K562 treated with DMSO at 1 percent for 4 hours (cell line): ENCODE measurements around the gene PKDCC. TPM values are rescaled to one million over a fixed set of nuclear protein-coding genes. Genes with fewer than 3 reads are reported as not detected.

Experiments
- total RNA-seq: library from RNA; unstranded; fragments of 300-600 nt; gene quantifications from 2 replicates; pipeline ENCODE4 v1.2.3, GENCODE V29; 2022; ENCODE audit not compliant: insufficient read depth

Gene PKDCC, protein sequence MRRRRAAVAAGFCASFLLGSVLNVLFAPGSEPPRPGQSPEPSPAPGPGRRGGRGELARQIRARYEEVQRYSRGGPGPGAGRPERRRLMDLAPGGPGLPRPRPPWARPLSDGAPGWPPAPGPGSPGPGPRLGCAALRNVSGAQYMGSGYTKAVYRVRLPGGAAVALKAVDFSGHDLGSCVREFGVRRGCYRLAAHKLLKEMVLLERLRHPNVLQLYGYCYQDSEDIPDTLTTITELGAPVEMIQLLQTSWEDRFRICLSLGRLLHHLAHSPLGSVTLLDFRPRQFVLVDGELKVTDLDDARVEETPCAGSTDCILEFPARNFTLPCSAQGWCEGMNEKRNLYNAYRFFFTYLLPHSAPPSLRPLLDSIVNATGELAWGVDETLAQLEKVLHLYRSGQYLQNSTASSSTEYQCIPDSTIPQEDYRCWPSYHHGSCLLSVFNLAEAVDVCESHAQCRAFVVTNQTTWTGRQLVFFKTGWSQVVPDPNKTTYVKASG
- total RNA-seq = 0.73 TPM in 1 of 2 replicates, not detected in the other

DNA sequence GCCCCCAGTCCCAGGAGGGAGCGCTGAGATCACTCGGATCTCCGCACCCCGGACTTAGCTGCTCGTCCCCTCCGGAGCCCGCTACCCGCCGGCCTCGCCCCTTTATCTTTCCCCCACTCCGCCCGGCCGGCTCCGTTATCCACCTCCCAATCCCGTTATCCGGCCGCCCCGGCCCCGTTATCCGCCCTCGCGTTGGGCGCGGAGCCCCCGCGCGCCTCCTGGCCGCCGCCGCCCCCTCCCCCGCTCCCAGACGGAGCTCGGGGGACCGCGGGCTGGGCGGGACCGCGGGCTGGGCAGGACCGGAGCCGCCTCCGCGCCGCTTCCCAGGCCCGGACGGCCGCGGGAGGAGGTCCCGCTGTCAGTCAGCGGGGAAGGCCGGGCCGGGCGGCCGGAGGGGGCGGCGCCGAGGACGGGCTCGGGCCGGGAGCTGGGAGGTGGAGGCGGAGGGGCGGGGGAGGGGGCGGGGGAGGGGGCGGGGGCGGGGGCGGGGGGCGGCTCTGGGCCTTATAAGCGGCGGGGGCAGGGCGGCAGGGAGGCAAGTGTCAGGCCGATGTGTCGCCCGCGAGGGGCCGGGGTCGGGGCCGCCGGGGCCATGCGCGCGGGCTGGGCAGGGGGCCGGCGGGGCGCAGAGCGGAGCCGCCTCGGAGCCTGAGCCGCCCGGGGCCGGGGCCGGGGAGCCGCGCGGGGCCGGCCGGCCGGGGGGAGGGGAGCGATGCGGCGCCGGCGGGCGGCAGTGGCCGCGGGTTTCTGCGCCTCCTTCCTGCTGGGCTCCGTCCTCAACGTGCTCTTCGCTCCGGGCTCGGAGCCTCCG lies at the start of gene PKDCC:
TSS of gene PKDCC (plus strand) at position 534 of the 811 bp plus-strand sequence. CDS start at position 713, 179 bp downstream.

Other genes starting within 250 kb of the PKDCC start
- gene EML4, start 121.3 kb downstream of the PKDCC start, total RNA-seq = 11.1 and 13.0 TPM in 2 replicates